Stimulated activated CD4-positive, alpha-beta T cell treated with anti-CD3 and anti-CD28 coated beads, Interleukin-4, amount 100 ng/mL, for 4 hours (primary cell): ENCODE results near the gene OTC.

ENCODE experiments used
- DNase-seq, 2 experiments: peaks; one replicate each; pipeline ENCODE4 v3.0.0-alpha.2; 2020

The OTC gene

GRCh38 chrX:38352362-38352761 is at the start of gene OTC:
TSS of gene OTC (plus strand) at chrX:38352604. CDS start at chrX:38352697, 93 bp downstream.
- DNase-seq, result no peak

- DNase-seq, result no peak
These were observed 48.4 kb upstream of the OTC start for GRCh38 chrX:38304010-38304409.

GRCh38 chrX:38305971-38306370 is 46.4 kb upstream of the OTC start:
- no peak for DNase-seq

- DNase-seq, result no peak
These were observed 40.7 kb upstream of the OTC start for GRCh38 chrX:38311743-38312142.

GRCh38 chrX:38312436-38312835 is 40.0 kb upstream of the OTC start:
- no peak for DNase-seq

- DNase-seq, result no peak
These were observed 39.2 kb upstream of the OTC start for GRCh38 chrX:38313190-38313589.

GRCh38 chrX:38315186-38315585 is 37.2 kb upstream of the OTC start:
- no peak for DNase-seq

- no peak for DNase-seq
These were observed 34.2 kb upstream of the OTC start for GRCh38 chrX:38318196-38318595.

- no peak for DNase-seq
These were observed 33.8 kb upstream of the OTC start for GRCh38 chrX:38318606-38319005.

GRCh38 chrX:38320819-38321218 is 31.6 kb upstream of the OTC start:
- DNase-seq, result no peak

GRCh38 chrX:38326086-38326485 is 26.3 kb upstream of the OTC start:
- DNase-seq, result no peak

GRCh38 chrX:38327007-38327774 is 25.2 kb upstream of the OTC start, which contains the start of gene RPGR:
TSS of gene RPGR (minus strand) at chrX:38327509. CDS start at chrX:38327367, 142 bp downstream.
- DNase-seq, result peak; percentile 85 to 86

- no peak for DNase-seq
These were observed 24.7 kb upstream of the OTC start for GRCh38 chrX:38327775-38328081.

- no peak for DNase-seq
These were observed 19.9 kb upstream of the OTC start for GRCh38 chrX:38332505-38332904.

GRCh38 chrX:38335382-38335781 is 17.0 kb upstream of the OTC start:
- no peak for DNase-seq

- no peak for DNase-seq
These were observed 15.7 kb upstream of the OTC start for GRCh38 chrX:38336538-38337240.

- DNase-seq, result no peak
These were observed 11.0 kb upstream of the OTC start for GRCh38 chrX:38341442-38341841.

GRCh38 chrX:38342853-38343778 is 9.3 kb upstream of the OTC start:
- no peak for DNase-seq

GRCh38 chrX:38346150-38346549 is 6.3 kb upstream of the OTC start:
- no peak for DNase-seq

GRCh38 chrX:38347136-38347535 is 5.3 kb upstream of the OTC start:
- no peak for DNase-seq

- no peak for DNase-seq
These were observed 1.1 kb upstream of the OTC start for GRCh38 chrX:38351346-38351745.

GRCh38 chrX:38356401-38356800 is 4.0 kb downstream of the OTC start:
- DNase-seq, result no peak
